TTC549 (cell line): ENCODE data around the gene TBCB.

Experiments
- FAIRE-seq: peaks from 2 replicates; lab custom pipeline; 2012; peaks lifted over from hg19 to GRCh38; lab: Jason Lieb, UNC

TBCB gene

DNA sequence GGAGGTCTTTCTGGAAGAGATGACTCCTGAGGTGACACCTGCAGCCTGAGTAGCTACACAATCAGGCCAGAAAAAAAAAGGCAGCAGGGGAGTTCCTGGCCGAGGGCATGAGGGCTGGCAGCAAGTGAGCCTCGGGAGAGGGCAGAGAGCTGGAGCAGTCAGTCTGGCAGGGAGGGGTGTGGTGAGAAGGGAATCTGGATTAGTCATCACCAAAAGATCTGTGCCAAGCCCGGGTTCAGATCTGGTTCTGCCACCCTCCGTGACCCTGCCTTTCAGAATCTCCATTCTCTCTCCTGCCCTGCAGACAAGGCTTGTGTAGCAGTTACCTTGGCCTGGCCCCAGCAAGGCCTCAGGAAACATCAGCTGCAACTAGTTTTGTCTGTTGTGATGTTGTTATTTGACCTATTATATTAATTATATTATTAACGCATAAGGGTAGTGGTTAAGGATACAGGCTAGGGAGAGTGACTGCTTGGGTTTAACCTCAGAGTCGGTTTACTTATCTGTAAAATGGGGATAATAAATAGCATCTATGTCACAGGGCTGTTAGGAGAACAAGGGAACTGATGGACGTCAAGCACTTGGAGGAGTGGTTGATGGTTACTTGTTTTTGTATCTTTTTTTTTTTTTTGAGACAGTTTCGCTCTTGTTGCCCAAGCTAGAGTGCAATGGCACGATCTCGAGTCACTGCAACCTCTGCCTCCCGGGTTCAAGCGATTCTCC lies 21.9 kb downstream of the TBCB start:
- no peak for FAIRE-seq

DNA sequence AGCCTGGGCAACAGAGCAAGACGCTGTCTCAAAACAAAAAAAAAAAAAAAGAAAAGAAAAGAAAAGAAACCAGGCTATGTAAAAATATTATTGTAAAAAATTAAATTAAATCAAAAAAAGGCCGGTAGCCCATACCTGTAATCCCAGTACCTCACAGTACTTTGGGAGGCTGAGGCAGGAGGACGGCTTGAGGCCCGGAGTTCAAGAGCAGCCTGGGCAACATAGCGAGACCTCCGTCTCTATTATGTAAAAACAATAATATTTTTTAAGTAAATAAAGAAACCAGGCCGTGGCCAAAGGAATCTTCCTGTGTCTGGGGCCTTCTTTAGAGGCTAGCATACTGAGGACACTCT lies 23.8 kb downstream of the TBCB start:
- FAIRE-seq, result no peak

DNA sequence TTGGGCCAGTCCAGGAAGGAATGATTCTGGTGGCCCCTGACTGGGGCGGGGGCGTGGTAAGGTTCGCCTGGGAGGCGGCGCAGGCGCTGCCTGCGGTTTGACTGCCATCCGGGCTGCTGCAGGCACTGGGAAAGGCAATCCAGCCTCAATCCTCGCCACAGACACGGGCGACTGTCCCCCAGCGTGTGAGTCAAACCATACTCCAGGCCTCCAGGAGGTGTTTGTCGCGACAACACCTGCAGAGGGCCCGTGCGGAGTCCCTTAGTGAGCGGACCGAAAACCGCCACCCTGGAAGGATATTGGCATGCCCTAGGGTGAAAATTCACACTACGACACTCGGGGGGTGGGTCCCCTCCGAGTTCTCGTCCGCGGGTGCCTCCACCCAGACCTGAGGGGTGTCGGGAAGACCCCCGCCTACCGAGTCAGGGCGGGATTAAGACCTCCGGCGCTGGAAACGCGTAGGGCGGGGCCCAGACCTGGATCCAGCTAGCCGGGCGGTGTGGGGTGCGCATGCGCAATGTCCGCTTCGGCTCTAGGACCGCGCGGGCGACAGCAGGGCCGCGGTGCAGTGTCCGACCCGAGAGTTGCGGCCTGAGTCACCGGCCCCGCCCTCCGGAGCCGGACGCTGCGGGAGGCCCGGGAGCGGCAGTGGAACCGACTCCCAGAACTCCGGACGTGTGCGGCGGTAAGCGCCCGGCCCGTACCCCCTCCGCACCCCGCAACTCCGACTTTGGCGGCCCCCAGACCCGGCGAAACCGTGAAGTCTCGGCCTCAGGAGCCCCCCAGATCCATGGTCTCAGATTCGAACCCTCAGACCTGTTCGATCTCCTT lies 24.4 kb downstream of the TBCB start, which contains the start of gene CAPNS1:
Gene CAPNS1 (plus strand): TSS at position 594 of the 831 bp plus-strand sequence. CDS start 946 bp downstream, outside the sequence.
- no peak for FAIRE-seq

DNA sequence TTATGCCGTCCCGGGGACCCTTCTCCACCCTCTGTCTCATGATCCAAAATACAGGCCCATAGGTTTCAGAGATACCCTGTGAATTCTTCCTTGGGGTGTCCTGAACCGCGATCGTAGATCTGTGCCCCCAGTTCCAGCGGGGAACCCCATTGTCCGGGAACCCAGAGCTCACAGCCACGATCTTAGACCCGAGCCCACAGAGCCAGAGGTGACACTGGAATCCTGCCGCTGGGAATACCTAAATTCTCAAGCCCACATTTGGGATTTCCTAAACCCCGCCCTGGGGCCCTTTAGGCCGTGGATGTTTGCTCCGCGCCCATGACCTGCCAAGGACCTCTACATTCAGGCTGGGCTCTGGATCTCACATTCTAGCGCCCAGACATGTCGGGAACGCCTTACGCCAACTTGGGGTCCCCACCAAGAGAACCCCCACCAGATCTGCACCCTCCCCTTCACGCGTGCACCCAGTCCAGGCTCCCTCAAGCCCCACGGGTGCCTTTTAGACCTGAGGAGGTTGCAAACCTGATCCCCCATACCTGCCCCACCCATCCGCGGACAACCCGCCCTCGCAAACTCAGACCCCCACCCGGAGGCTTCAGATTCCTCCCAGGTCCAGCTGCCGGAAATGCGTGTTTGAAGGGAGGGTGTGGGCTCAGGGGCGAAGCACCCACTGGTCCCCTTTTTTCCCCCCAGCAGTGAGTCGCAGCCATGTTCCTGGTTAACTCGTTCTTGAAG lies 25.2 kb downstream of the TBCB start:
- no peak for FAIRE-seq

DNA sequence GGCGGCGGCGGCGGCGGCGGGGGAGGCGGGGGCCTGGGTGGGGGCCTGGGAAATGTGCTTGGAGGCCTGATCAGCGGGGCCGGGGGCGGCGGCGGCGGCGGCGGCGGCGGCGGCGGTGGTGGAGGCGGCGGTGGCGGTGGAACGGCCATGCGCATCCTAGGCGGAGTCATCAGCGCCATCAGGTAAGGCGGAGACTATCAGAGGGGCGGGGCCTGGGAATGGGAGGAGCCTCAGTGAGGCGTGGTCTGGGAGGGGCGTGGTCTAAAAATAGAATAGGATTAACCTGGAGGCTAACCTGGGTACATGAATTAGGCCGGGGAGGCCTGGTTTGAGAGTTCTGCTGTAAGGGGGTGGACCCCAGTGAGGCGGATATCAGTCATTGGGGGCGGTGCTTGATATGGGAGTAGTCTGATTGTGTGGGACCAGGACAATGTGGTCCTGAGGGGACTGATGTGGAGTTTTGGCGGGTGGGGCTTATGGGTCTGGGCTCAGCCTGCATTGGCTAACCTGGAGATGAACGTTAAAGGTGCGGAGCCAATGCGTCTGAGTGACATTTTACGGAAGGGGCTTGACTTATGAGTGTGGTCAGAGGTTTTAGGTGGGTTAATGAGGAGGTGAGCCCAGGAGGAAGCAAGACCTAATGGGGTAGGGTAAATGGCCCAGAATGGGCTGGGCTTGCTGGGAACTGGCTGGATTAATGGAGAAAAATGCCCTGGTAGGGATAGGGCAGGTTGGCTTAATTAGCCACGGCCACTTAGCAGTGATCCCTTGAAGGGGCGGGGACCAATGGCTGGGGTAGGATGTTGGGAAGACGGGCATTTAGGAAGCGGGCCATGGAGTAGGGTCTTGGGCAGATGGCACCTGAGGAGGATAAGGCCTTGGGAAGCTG lies 26.0 kb downstream of the TBCB start:
- no peak for FAIRE-seq

DNA sequence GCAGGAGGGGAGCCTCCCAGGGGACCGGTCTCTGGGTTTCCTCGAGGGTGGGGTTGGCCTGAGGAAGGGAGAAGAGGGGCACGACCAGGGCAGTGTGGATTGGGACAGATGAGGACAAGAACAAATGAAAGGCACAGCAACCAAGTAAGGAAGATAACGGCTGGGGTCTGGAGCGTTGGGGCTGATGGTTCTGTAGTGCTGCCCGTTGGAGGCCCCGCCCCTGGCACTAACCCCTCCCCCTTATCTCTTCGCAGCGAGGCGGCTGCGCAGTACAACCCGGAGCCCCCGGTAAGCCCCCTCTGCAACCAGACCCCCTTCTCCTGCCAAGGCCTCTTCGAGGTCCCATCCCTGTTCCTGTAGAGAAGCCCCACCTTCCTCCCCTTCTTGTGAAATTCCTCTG lies 26.8 kb downstream of the TBCB start:
- FAIRE-seq, result no peak

DNA sequence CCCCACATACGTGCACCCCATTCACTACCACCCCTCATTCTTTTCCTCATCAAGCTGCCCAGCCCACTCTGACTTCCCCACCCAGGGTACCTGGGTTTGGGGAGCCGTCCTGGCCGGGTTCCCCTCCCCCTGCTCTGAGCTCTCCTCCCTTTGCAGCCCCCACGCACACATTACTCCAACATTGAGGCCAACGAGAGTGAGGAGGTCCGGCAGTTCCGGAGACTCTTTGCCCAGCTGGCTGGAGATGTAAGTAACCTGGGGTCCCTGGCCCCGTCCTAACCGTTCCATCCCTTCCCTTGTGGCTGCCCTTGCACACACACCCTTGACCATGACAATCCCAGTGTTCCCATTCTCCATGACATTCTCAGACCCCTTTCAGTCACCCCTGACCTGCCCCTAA lies 27.2 kb downstream of the TBCB start:
- no peak for FAIRE-seq

DNA sequence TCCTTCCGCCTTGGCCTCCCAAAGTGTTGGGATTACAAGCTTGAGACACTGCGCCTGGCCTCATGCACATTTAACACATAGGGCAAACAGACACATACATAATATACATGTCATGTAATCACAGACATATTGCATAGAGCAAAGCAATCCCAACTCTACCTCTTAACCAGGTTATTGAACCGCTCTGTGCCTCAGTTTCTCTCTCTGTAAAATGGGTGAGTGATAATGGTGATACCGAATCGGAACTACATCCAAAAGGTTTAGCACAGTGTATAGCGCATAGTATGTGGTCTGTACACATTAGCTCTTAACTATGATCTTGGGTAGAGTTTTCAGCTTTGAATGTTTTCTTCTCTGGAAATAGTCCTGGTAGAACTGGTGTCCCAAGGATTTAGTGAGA lies 29.4 kb downstream of the TBCB start:
- no peak for FAIRE-seq

DNA sequence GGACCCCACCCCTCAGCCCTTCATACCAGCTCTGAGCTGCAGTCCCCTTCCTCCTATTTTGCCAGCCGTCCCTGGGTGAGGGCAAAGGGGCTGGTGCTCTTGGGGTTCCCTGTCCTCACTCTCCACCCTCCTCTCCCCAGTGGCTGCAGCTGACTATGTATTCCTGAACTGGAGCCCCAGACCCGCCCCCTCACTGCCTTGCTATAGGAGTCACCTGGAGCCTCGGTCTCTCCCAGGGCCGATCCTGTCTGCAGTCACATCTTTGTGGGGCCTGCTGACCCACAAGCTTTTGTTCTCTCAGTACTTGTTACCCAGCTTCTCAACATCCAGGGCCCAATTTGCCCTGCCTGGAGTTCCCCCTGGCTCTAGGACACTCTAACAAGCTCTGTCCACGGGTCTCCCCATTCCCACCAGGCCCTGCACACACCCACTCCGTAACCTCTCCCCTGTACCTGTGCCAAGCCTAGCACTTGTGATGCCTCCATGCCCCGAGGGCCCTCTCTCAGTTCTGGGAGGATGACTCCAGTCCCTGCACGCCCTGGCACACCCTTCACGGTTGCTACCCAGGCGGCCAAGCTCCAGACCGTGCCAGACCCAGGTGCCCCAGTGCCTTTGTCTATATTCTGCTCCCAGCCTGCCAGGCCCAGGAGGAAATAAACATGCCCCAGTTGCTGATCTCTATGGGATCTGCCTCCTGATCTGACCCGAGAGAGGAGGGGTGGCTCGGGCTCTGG lies 34.6 kb downstream of the TBCB start:
- no peak for FAIRE-seq

DNA sequence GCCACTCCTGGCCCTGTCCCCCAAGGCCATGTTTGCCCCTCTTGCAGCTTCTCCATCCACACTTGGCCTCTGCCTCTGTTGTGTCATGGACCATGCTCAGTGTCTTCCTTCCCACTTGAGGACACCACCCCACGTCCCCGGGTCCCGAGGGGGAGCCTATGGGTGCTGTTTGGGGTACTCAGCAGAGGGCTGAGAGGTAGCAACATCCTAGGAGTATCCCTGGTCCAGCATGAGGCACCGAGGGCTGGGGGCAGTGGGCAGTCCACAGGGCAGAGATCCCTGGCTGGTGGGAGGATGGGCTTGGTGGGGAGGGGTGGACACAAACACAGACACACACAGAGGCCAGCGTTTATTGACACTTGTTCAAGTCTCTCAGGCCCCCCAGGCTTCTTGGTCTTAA lies 35.3 kb downstream of the TBCB start:
- no peak for FAIRE-seq

DNA sequence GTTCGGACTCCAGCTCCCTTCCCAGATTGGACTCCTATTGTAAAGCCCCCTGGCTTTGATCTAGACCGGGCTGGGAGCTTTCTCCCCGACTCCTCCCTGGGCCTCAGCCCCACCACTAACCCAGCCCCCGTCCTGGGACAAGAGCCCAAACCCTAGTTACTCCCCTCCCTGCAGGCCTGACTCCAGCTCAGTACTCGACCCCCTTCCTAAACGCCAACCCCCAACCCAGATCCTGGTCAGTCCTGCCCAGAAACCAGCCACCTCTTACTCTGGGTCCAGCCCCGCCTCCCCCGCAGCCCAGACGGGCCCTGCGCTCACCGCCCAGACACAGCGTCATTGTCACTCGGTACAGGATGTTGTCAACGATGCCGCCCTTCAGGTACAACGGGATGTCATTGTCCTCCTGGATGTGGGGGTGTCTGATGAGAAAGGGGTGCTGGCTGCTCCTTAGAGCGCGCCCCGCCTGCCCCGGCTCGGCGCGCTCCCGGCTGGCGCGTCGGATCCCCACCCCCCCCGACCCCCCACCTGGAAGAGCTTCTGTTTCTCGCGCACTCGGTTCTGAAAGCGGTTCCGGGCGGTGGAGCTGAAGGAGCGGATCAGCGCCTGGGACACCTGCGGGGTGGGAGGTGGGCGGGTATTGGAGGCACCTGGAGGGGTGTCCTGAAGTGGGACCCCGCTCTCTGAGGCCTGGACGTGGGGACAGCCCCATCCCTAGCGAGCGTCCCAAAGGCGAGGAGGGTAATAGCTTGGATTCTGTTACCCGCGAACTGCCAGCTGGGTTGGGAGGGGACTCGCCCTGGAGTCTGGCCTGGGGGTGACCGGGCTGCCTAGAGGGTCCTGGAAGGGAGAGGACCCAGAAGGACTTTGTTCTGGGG lies 36.1 kb downstream of the TBCB start:
- no peak for FAIRE-seq

DNA sequence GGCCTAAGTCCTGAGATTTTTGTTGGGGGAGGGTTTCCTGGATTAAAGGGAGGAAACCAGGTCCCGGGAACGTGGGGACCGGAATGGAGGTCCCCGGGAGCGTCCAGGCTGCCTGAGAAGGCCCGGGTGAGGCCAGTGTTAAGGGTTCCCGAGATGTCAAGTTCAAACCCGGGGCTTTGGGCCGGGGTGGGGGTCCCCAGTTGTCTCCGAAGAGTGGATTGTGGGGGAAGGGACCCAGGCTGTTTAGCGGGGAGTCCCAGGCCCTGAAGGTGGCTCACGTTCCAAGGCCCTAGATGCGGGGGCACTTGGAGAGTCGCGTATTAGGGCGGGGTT lies 36.7 kb downstream of the TBCB start:
- no peak for FAIRE-seq

DNA sequence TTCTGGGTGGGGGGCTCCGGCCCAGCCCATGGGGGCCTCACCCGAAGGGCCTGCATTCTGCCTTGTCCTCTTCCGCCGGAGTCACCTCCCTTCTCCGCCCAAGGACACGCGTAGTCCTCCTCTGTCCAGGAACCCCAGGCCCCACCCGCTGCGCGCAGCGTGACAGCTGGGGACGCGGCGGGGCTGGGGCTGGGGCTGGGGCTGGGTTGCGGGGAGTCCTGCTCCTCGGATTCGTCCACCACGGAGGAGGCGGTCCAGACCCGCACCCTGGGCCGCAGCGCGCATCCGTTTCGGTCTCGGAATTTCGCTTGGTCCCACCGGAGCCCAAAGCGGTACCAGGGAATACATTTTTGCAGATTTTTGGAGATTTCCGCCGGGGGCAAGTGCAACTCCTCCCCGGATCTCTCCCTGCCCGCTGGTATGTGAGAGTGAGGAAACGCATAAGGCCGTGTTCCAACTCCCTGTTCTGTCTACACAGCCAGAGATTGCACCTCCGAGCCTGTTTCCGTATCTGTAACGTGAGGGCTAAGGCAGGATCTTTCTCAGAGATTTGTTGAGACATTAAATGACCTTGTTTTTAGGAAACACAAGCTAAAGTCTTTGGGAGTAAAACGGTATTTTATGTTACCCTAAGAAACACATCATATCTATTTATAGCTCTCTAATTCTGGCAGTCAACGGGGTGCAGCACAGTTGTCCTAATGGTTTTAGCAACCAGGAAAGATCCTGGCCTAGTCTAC lies 37.3 kb downstream of the TBCB start, which contains the start of gene COX7A1:
Gene COX7A1 (minus strand): TSS at position 96 of the 740 bp plus-strand sequence. CDS start 40 bp downstream, at position 56.
- FAIRE-seq, result no peak

DNA sequence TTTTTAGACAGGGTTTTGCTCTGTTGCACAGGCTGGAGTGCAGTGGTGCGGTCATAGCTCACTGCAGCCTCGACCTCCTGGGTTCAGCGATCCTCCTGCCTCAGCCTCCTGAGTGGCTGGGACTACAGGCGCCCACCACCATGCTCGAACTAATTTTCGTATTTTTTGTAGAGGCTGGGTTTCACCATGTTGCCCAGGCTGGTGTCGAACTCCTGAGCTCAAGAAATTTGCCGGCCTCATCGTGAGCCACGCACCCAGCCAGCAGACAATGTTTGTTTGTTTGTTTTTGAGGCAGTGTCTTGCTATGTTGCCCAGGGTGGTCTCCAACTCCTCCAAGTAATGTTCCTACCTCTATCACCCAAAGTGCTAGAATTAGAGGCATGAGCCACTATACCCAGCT lies 37.9 kb downstream of the TBCB start:
- FAIRE-seq, result no peak

DNA sequence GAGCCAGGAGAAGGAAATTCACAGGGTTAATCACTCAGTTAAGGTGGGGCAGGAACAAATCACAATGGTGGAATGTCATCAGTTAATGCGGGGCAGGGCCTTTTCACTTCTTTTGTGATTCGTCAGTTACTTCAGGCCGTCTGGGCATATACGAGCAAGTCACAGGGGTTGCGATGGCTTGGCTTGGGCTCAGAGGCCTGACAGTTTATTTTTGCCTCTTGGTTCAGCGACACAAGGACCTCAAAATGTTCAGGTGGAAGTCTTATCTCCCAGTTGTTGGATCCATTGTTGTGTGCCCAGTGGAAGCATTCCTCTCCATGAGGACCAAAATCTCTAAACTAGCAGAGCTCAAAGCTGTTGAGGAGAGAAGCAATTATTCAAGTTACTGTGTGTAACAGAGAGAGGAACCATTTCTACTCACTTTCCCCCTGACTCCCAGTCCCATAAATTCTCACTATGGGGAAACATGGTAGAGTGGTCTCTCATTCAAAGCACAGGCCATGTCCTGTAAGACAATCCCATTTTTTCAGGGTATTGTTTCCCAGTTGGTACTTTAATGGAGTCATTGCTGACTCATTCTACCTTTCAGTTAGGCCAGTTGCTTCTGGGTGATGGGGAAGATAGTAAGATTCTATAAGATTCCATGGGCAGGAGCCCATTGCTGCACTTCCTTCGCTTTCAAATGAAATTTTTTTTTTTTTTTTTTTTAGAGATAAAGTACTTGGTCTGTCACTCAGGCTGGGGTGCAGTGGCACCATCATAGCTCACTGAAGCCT lies 45.7 kb downstream of the TBCB start:
- FAIRE-seq, result no peak

DNA sequence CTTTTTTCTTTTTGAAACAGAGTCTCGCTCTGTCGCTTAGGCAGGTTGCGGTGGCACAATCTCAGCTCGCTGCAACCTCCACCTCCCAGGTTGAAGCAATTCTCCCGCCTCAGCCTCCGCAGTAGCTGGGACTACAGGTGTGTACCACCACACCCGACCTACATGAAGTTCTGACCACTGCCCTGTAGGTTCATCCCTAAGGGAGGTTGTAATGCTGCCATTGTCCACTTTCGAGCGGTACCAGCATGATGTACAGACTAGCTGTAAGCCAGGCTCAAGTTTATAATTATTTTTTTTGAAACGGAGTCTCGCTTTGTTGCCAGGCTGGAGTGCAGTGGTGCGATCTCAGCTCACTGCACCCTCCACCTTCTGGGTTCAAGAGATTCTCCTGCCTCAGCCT lies 48.5 kb downstream of the TBCB start:
- no peak for FAIRE-seq

DNA sequence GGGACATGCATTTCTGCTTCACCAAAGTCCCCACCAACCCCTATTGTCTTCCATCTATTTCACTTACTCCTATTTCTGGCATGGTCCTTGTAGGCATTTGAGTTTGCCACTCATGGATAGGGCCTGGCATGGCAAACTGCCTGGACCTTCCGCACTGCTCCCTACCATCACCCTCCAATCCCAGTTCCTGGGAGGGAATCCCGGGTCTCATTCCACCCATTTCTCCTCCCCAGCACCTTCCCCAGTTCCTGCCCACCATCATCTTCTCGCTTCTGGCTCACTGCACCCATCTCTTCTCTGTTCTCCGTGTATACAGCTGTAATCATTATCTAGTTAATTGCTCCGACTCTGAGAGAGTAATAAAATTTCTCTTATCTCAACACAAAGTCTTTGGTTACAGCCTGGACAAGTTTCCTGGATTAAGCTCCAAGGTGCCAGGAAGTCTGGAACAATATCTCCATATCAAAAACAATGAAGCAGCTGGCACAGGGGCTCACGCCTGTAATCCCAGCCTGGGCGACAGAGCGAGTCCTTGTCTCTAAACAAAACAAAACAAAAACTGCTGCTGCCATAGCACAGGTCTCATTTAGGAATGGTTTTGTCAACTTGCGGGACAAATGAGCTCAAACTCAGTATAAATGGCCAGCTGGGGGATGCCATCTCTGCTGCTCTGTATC lies 54.0 kb downstream of the TBCB start:
- no peak for FAIRE-seq

DNA sequence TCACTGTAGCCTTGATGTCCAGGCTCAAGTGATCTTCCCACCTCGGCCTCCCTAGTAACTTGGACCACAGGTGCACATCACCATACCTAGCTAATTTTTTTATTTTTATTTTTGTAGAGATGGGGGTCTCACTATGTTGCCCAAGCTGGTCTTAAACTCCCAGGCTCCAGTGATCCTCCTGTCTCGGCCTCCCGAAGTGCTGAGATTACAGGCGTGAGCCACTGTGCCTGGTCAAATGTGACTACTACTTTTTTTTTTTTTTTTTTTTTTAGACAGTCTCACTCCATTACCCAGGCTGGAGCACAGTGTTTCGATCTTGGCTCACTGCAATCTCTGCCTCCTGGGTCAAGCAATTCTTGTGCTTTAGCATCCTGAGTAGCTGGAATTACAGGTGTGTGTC lies 57.6 kb downstream of the TBCB start:
- no peak for FAIRE-seq
